ENCODE data around the gene AGBL2.
A peak's percentile ranks its signal among the peaks of the same experiment; 100 is the strongest.
"Not testable (repeated sequence)": the region's sequence is repeated elsewhere in the genome, so short reads cannot be mapped to it uniquely, and the experiment has no call there.

AGBL2 gene

GRCh38 chr11:47715082-47715669 lies at the start of gene AGBL2:
Gene AGBL2, minus strand, starts transcription at chr11:47715369. Its CDS starts 719 bp downstream, at chr11:47714650.
- DNase-seq (ENCODE audit: low read depth): peak; percentile 58

- not testable (repeated sequence) for DNase-seq (ENCODE audit: low read depth)
Observed at GRCh38 chr11:47759291-47759690, 44.1 kb upstream of the AGBL2 start.

GRCh38 chr11:47756208-47756607 lies 41.0 kb upstream of the AGBL2 start:
- DNase-seq (ENCODE audit: low read depth): no peak

- DNase-seq (ENCODE audit: low read depth): no peak
Observed at GRCh38 chr11:47750725-47751124, 35.6 kb upstream of the AGBL2 start.

GRCh38 chr11:47742494-47742893 lies 27.3 kb upstream of the AGBL2 start:
- not testable (repeated sequence) for DNase-seq (ENCODE audit: low read depth)

GRCh38 chr11:47737817-47738216 lies 22.6 kb upstream of the AGBL2 start:
- DNase-seq (ENCODE audit: low read depth): not testable (repeated sequence)

- no peak for DNase-seq (ENCODE audit: low read depth)
Observed at GRCh38 chr11:47732271-47732670, 17.1 kb upstream of the AGBL2 start.

GRCh38 chr11:47731475-47731874 lies 16.3 kb upstream of the AGBL2 start:
- DNase-seq (ENCODE audit: low read depth): no peak

GRCh38 chr11:47726878-47727514 lies 11.8 kb upstream of the AGBL2 start:
- no peak for DNase-seq (ENCODE audit: low read depth)

- DNase-seq (ENCODE audit: low read depth): no peak
Observed at GRCh38 chr11:47726118-47726442, 10.9 kb upstream of the AGBL2 start.

GRCh38 chr11:47725442-47726117 lies 10.4 kb upstream of the AGBL2 start:
- DNase-seq (ENCODE audit: low read depth): peak; percentile 16

- peak; percentile 72 for DNase-seq (ENCODE audit: low read depth)
Observed at GRCh38 chr11:47724041-47724729, 9.0 kb upstream of the AGBL2 start.

- no peak for DNase-seq (ENCODE audit: low read depth)
Observed at GRCh38 chr11:47723041-47723440, 7.9 kb upstream of the AGBL2 start.

- no peak for DNase-seq (ENCODE audit: low read depth)
Observed at GRCh38 chr11:47720651-47721050, 5.5 kb upstream of the AGBL2 start.

- DNase-seq (ENCODE audit: low read depth): no peak
Observed at GRCh38 chr11:47716692-47717091, 1.5 kb upstream of the AGBL2 start.

GRCh38 chr11:47714554-47715081 lies 551 bp downstream of the AGBL2 start:
- DNase-seq (ENCODE audit: low read depth): peak; percentile 34

GRCh38 chr11:47711816-47712215 lies 3.4 kb downstream of the AGBL2 start:
- DNase-seq (ENCODE audit: low read depth): no peak

- DNase-seq (ENCODE audit: low read depth): no peak
Observed at GRCh38 chr11:47711225-47711624, 3.9 kb downstream of the AGBL2 start.

- DNase-seq (ENCODE audit: low read depth): not testable (repeated sequence)
Observed at GRCh38 chr11:47707275-47707786, 7.8 kb downstream of the AGBL2 start.

- no peak for DNase-seq (ENCODE audit: low read depth)
Observed at GRCh38 chr11:47705721-47706120, 9.4 kb downstream of the AGBL2 start.

GRCh38 chr11:47691979-47692378 lies 23.2 kb downstream of the AGBL2 start:
- DNase-seq (ENCODE audit: low read depth): no peak

- DNase-seq (ENCODE audit: low read depth): no peak
Observed at GRCh38 chr11:47689480-47689879, 25.7 kb downstream of the AGBL2 start.

All from fibroblast of gingiva (primary cell).